NCI-H510A (cell line): Measurements from ENCODE around the gene SLX9.

Source experiments
- DNase-seq: peaks from one replicate; lab custom pipeline; 2025; lab: John Stamatoyannopoulos, UW

The SLX9 gene

DNA sequence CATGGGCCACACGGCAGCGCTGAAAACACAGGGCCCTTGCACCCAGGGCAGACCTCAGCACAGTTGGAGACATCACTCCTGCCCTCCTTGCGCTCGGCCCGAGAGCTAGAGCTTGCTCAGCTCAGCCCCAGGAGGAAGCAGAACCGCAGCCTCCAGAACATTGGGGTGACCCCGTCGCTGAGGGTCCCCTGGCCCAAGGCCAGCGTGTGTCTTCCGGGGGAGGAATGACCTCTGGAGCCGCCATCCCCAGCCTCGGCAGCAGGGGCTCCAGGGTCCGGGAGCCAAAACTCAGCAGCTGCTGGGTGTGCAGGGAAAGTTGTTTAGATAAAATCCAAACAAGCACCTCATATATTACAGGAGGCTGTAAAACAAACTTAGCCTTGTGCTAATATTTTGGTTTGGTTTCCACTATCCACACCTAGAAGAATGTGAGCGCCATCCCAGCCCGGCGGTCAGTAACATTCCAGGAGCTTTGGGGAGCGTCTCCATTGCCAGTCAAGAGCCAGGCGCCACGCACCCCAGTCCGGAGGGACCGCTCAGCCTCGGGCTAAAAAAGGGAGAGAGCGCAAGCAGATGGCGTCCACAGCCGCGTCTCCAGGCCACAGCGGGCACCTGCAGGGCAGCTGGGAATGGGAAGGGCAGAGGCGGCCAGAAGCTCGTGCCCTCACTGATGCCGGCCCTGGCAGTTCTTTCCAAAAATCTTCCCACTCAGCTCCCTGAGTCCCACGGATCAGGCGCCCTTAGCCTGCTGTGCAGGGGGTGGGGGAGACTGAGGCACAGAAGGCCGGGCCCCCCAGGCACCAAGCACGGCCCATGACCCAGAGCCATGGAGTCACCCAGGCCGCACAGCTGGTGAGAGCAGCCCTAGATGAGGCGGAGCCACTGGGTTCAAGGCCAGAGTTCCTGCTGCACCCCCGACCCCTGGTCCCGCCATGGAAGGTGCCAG is 52.0 kb downstream of the SLX9 start:
- DNase-seq = no peak

- DNase-seq = no peak
Observed at GRCh38 chr21:44992608-44993031, 52.8 kb downstream of the SLX9 start.

DNA sequence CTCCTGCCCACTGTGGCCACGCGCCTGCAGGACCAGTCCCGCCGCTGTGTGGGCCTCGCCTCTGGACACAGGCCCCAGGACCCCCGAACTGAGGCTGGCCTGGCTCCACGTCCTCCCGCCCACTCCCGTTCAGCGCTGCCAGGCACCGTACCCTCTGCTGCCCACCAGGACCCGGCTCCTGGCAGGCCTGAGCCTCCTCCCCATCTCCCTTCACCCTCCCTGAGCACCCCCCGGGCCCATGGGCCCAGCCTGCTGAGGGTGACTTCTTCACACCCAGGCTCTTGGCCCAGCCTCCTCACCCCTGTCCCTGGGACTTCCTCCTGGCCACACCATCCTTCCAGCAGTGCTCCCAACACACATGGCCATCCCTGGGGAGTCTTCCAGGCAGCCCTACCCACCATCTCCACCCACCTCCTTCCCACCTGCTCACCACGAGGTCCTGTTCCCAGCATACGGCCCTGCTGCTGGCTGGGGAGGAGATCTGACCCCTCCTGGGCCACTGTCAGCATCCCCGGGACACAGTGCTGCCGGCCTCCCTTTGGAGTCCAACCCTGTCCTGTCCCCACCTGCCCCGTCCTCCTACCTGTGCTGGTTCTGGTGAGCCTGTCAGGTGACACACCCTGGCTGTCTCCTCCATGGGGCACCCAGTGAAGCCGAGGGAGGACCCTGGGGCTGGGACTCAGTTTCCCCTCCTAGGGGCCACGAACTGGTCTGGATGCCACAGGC is 53.7 kb downstream of the SLX9 start:
- no peak for DNase-seq

DNA sequence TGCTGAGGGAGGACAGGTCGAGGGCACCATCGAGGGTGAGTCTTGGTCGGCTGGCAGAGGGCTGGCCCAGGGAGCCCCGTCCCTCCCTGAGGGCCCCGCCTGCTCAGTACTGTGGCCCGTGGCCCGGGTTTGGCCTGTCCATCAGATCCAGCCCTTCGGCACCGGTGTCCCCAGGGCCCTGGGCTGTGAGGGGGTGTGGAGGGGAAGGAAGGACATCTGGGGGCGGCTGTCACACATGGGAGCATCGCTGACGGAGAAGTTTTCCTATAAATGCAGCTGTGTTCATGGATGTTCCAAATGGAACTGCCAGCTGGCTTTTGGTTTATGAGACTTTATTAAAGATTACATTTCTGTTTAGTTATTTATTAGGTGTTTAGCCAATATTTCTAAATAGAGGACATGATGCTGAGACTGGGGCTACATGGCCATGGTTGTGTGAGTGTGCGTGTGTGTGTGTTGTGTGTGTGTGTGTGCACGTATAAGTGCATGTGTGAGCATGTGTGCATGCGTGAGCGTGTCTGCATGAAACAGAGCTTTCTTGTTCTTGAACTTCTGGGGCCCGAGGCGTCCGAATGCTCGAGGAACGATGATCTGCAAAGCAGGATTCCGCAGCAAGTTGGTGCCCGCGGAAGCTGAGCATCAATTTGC is 54.3 kb downstream of the SLX9 start:
- DNase-seq = no peak

DNA sequence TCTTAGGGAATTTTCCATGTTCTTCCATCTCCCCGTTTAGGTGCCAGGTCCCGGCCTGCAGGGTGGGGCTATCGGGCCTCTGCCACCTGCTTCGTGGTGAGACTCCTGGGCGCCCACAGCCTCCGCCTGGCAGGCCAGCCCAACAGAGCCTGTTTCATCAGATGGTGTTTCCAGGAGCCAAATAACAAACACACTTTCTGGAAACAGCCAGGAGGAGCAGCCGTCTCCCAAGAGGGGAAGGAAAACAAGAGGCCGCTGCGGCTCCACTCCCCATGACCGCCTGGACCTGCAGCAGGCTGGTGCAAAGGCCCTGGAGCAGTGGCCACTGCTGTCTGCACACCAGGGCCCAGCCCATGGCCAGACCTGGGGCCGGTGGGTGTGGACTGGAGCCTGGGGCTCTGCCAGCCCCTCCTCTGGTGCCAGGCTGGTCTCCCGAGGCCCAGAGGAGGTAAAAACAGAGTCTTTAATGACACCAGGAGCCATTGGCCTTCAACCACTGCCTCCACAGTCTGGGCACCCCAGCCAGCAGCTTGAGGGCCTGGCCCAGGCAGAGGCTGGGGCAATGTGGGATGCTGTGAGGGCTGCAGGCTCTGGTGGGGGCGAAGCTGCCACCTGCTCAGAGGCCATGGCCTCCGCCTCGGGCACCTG is 55.0 kb downstream of the SLX9 start:
- DNase-seq = no peak

GRCh38 chr21:44995343-44995941 is 55.6 kb downstream of the SLX9 start:
- DNase-seq = no peak

- no peak for DNase-seq
Observed at GRCh38 chr21:44996096-44996495, 56.3 kb downstream of the SLX9 start.

DNA sequence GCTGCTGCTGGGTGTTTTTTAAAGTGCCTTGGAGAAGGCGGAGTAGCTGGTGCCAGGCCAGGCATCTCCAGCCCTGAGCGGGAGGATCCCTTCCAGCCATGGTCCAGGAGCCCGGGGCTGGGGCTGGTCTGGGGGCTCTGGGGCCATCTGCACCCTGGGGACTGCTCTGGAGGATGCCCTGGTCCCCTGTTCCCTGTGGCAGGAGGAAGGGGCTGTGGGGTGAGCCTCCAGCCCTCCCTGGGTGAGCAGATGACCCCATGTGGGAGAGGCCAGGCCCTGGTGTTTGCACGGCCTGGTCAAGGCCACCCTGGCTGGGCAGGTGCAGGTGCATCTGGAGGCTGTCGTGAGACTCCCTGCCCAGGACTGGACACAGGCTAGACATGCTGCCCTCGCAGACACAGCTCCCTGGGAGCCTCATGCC is 56.7 kb downstream of the SLX9 start:
- no peak for DNase-seq

DNA sequence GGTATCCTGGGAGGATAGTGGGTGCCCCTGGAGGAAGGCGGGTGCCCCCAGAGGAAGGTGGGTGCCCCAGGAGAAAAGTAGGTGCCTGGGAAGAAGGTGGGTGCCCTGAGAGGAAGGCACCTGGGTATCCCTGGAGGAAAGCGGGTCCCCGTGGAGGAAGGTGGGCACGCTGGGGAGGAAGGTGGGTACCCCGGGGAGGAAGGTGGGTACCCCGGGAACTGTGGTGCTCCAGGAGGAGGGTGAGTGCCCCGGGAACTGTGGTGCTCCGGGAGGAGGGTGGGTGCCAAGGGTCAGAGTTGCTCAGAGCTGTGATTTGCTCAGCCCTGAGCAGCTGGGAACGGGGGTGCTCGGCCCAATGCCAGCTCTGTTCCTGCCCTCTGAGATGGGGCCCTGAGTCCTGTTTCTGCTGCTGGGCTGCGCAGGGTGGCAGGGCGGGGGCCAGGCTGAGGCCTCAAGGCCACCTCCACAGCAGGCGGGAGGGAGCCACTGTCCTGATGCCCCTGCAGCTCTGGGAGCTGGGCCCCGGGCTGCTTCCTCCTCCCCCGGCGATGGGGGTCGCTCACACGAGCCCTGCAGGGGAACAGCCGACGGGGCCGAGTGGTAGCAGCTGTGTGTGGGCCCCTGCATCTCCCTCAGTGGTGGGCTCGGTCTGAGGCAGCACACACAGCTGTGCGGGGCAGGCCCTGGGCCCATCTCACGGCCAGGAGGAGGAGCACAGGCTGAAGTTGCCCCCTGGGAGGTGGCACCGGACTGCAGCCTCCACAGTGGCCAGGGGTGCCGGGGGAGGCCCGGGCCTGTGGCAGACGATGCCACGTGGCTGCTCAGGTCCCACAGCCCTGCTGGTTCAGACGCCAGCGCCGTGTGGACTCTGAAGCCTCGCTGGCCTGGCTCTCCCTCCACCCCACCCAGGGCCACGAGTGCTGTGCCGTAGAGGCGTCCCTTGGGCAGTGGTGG is 57.4 kb downstream of the SLX9 start:
- no peak for DNase-seq

DNA sequence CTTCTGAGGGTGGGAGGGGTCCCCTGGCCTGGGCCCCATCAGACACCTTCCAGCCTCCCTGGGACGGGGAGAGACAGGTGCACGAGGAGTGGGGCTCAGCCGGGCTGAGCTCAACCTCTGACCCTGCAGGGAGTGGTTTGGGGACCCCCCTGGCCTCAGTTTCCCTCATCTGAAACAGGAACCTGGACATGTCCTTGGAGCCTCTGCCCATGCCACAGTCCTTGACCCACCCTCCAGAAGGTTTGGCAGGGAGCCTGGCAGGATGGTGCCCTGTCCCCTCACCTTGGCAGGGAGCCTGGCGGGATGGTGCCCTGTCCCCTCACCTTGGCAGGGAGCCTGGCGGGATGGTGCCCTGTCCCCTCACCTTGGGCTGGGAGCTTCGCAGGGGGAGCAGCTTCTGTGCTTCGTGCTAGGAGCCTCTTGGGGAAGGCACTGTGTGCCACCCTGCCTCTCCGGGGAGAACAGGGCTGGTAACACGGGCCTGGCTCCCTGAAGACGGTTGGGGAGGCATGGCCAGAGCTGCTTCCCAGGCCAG is 58.3 kb downstream of the SLX9 start:
- DNase-seq = no peak

- no peak for DNase-seq
Observed at GRCh38 chr21:44998621-44999427, 59.0 kb downstream of the SLX9 start.

- DNase-seq = no peak
Observed at GRCh38 chr21:44999428-44999971, 59.7 kb downstream of the SLX9 start.

GRCh38 chr21:44999972-45000636 is 60.3 kb downstream of the SLX9 start:
- no peak for DNase-seq

DNA sequence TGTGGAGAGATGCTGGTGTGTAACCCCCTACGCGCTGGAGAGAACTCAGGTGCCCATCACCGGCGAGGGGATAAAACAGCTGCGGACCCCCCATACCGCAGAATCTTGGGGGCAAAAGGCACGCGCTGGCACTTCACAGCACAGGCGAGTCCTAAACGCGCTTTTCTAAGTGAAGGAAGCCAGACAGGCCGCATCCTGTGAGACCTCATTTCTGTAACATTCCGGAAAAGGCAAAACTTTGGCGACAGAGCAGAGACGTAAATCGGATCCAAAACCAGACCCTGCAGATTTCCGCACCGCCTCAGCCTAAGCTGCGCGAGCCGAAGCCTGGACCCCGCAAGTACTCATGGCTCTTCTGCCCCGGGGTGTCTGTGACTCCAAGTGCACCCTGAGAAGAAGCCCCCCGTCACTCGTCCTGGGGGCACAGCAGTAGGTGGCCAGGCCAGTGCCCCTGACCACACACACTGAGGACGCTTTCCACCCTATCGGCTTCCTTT is 60.9 kb downstream of the SLX9 start:
- no peak for DNase-seq

GRCh38 chr21:45001134-45002095 is 61.6 kb downstream of the SLX9 start:
- DNase-seq = no peak

GRCh38 chr21:45002381-45003204 is 62.8 kb downstream of the SLX9 start:
- DNase-seq = no peak
